Prostate gland (tissue), 2 donors: Measurements from ENCODE around the gene AMOTL1. TPM values are rescaled to one million over a fixed set of nuclear protein-coding genes. Genes with fewer than 3 reads are reported as not detected.

Source experiments
- DNase-seq: peaks from one replicate; pipeline ENCODE4 v3.0.0-alpha.2; 2019; ENCODE audit warnings: low spot score
- H3K27ac ChIP-seq, 2 donors: fragments of 200-600 bp; sonication (generic); 2 replicates each; pipeline ENCODE4 v1.5.1; 2017 to 2019
- H3K27me3 ChIP-seq: fragments of 200-600 bp; sonication (generic); replicated peaks from 2 replicates; pipeline ENCODE4 v1.5.1; 2019; ENCODE audit not compliant: insufficient read depth
- H3K36me3 ChIP-seq, 2 donors: fragments of 200-600 bp; sonication (generic); 1 replicate in 1 of 2; 2 replicates in 1 of 2; pipeline versions ENCODE4 v1.5.1 to v1.8.1; 2017 to 2019
- H3K4me1 ChIP-seq: fragments of 200-600 bp; sonication (generic); replicated peaks from 2 replicates; pipeline ENCODE4 v1.5.1; 2019
- H3K4me3 ChIP-seq, 2 donors: fragments of 200-600 bp; sonication (generic); 2 replicates each; pipeline ENCODE4 v1.5.1; 2017 to 2019
- H3K9me3 ChIP-seq: fragments of 200-600 bp; sonication (generic); 2 replicates; pipeline ENCODE4 v1.5.1; 2017
- POLR2A ChIP-seq: fragments of 450-650 bp; IDR thresholded peaks from one replicate; pipeline ENCODE4 v1.6.1; 2016; ENCODE audit warnings: antibody characterized with exemption, mild to moderate bottlenecking
- POLR2AphosphoS5 ChIP-seq: sonication (generic); formaldehyde crosslinking; IDR thresholded peaks from one replicate; pipeline ENCODE4 v1.6.1; 2017; ENCODE audit warnings: antibody characterized with exemption
- WGBS: methylation state at CpG from one replicate; pipeline ENCODE4 v1.1.5; 2018; 5-methylcytosine and 5-hydroxymethylcytosine counted together
- intact Hi-C: fragments of 100-400 bp; cut with DNase I; formaldehyde crosslinking; loops from one replicate; pipeline ENCODE4 v1.14.2; 2022
- total RNA-seq, 2 donors: library from RNA; depleted of rRNA; stranded (reverse); fragments of >200 nt; gene quantifications; one replicate each; pipeline ENCODE4 v1.1.0, GENCODE V29; 2016
- TF ChIP-seq, protein P1 (sequence below), 4 experiments: fragments of 200-600 bp in 2 of 4; fragments of 450-650 bp in 2 of 4; sonication (generic) in 2 of 4; IDR thresholded peaks; 1 replicate in 3 of 4; 2 replicates in 1 of 4; pipeline ENCODE4 v1.5.1; 2016 to 2019; ENCODE audit warnings: antibody characterized with exemption in 4 of 4, mild to moderate bottlenecking in 2 of 4, moderate library complexity in 2 of 4

AMOTL1 gene
- total RNA-seq, 2 donors from 2014 or later: 49.2 to 67.2 TPM

DNA sequence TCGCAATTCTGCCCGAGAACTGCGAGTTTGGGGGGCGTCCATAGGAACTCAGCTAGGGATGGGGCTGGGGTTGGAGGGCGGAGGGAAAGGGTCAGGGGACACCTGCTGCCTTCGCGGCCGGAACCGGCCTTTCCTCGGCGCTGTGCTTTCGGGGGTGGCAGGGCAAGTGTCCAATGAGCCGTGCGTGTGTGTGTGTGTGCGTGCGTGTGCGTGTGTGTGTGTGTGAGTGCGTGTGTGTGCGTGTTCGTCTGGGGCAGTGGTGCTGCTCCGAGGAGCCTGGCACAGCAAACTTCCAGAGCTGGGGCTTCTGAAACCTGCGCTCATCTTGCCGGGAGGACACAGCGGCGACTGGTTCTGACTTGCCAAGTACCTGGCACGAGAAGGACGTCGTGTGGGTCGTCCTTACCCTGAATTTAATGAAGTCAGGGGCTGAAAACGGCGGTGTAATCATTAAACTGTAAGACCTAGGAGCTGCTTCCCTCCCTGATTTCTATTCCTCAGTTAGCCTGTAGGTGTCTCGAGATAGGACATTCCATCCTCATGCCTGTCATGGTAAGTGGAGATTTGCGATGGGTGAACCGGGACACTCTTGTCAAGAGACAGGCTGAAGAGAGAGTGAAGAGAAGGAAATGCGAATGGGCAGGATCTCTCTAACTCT is 27.0 kb upstream of the AMOTL1 start:
- peak; percentile 42 for DNase-seq
- intact Hi-C loops: loop anchor here (10.0 kb wide), 1 partner anchor 106 kb away; no protein-coding TSS in a partner anchor
- H3K36me3 ChIP-seq: no peaks in the 10 kb centered on the region
- 1% methylated on average over 31 of the region's 35 CpGs for WGBS
- no peaks in the 10 kb centered on the region for H3K27me3 ChIP-seq
- H3K4me1 ChIP-seq: no peaks in the 10 kb centered on the region
- peak overlapping the region; percentile 39 to 42 for H3K4me3 ChIP-seq
- peak overlapping the region; percentile 50 to 68 for H3K27ac ChIP-seq
- TF ChIP-seq POLR2A: no peak
- peak; percentile 31 for TF ChIP-seq POLR2AphosphoS5
- TF ChIP-seq, protein P1, sequence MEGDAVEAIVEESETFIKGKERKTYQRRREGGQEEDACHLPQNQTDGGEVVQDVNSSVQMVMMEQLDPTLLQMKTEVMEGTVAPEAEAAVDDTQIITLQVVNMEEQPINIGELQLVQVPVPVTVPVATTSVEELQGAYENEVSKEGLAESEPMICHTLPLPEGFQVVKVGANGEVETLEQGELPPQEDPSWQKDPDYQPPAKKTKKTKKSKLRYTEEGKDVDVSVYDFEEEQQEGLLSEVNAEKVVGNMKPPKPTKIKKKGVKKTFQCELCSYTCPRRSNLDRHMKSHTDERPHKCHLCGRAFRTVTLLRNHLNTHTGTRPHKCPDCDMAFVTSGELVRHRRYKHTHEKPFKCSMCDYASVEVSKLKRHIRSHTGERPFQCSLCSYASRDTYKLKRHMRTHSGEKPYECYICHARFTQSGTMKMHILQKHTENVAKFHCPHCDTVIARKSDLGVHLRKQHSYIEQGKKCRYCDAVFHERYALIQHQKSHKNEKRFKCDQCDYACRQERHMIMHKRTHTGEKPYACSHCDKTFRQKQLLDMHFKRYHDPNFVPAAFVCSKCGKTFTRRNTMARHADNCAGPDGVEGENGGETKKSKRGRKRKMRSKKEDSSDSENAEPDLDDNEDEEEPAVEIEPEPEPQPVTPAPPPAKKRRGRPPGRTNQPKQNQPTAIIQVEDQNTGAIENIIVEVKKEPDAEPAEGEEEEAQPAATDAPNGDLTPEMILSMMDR (IDR thresholded peaks at IDR 0.05): peak in 3 of 4 experiments; percentile 37 to 64 (median 58)
- H3K9me3 ChIP-seq: no peaks in the 10 kb centered on the region

DNA sequence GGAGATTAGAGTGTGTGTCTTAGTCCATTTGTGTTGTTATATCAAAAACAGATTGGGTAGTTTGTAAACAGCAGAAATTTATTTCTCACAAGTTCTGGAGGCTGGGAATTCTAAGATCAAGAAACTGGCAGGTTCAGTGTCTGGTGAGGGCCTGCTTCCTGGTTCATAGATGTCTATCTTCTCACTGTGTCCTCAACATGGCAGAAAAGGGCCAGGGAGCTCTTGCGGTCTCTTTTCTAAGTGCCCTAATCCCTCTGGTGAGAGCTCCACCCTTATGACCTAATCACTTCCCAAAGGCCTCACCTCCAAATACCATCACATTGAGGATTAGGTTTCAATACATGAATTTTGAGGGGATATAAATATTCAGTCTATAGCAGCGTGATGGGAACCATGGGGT is 25.5 kb upstream of the AMOTL1 start:
- Histone ChIP-seq H3K27me3 (no peaks in the 10 kb centered on the region), H3K27ac (no peak overlapping the region), H3K9me3 (no peaks in the 10 kb centered on the region), H3K4me3 (no peak overlapping the region), H3K4me1 (no peaks in the 10 kb centered on the region), H3K36me3 (no peaks in the 10 kb centered on the region)
- intact Hi-C loops: loop anchor here (10.0 kb wide), 1 partner anchor 108 kb away; no protein-coding TSS in a partner anchor
- TF ChIP-seq, protein P1 (IDR thresholded peaks at IDR 0.05): no peak
- TF ChIP-seq POLR2AphosphoS5 (no peak), POLR2A (no peak)
- WGBS: 98% methylated on average over 2 of the region's 2 CpGs
- DNase-seq: no peak

DNA sequence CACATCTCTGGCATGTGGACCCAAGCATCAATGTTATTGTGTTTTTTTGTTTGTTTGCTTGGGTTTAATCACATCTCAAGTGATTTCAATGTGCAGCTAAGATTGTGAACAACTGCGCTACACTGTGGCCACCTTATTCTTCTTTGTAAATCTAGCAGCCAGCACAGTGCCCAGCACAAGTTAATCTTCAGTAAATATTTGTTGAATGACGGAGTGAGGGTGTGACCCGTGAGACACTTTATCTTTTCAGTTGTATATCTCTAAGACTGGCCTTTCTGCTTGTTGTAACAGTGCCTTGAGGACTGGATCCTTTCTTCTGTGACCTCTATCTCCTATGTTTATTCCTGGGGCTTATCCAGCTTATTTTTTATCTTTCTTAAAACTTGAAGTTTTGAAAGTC is 21.4 kb upstream of the AMOTL1 start:
- TF ChIP-seq POLR2A (no peak), POLR2AphosphoS5 (peak; percentile 68)
- TF ChIP-seq, protein P1 (IDR thresholded peaks at IDR 0.05): peak in 1 of 4 experiments; percentile 12
- H3K4me1 ChIP-seq: no peaks in the 10 kb centered on the region
- H3K27ac ChIP-seq: peak overlapping the region; percentile 27 to 36
- no peak overlapping the region for H3K4me3 ChIP-seq
- intact Hi-C loops: loop anchor here (10.0 kb wide), 1 partner anchor 112 kb away; no protein-coding TSS in a partner anchor
- WGBS: 50% methylated on average over 3 of the region's 3 CpGs
- DNase-seq: peak; percentile 56
- no peaks in the 10 kb centered on the region for H3K36me3 ChIP-seq
- H3K27me3 ChIP-seq: no peaks in the 10 kb centered on the region
- H3K9me3 ChIP-seq: no peaks in the 10 kb centered on the region

DNA sequence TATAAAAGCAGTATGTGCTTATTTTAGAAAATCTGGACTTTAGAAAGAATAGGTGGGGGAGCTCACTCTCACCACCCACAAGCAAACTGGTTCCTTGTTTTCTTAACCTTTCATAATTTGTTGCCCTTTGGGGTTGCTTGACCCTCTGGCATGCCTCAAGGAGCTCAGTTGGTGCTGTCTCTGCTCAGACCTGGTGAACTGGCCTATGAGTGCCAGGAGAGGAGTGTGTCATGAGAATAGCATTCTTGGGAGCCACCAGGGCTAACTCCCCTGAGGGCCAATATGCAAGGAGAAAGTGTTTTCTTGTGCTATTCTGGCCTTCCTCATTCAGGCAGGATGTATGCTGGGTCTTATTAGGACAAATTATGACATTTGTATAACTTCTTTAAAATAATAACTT is 21.0 kb upstream of the AMOTL1 start:
- Histone ChIP-seq H3K27me3 (no peaks in the 10 kb centered on the region), H3K4me1 (no peaks in the 10 kb centered on the region), H3K9me3 (no peaks in the 10 kb centered on the region), H3K36me3 (no peaks in the 10 kb centered on the region), H3K4me3 (no peak overlapping the region), H3K27ac (peak overlapping the region; percentile 27 to 36)
- intact Hi-C loops: loop anchor here (10.0 kb wide), 1 partner anchor 112 kb away; no protein-coding TSS in a partner anchor
- TF ChIP-seq POLR2AphosphoS5 (no peak), POLR2A (no peak)
- TF ChIP-seq, protein P1 (IDR thresholded peaks at IDR 0.05): no peak
- DNase-seq: no peak

DNA sequence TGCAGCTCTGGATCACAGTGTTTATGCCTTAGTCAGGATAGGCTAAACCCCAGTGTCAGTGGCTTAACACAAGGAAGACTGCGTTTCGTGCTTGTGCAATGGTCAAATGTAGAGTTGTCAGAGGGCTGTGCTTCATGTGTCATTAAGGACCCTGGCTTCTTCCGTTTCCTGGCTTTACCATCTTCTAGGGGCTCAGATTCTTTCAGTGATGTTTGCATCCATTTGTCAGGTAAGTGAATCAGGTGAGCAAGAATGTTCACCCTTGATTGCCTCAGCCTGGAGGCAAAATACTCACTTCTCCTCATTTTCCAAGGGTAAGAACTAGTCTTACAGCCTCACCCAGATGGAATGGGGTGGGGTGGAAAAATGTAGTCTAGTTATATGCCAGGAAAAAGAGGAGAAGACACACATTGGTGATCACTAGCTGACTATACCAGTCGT is 20.5 kb upstream of the AMOTL1 start:
- no peak for DNase-seq
- Histone ChIP-seq H3K4me1 (no peaks in the 10 kb centered on the region), H3K36me3 (no peaks in the 10 kb centered on the region), H3K27ac (no peak overlapping the region), H3K27me3 (no peaks in the 10 kb centered on the region), H3K9me3 (no peaks in the 10 kb centered on the region), H3K4me3 (no peak overlapping the region)
- intact Hi-C loops: loop anchor here (10.0 kb wide), 1 partner anchor 113 kb away; no protein-coding TSS in a partner anchor
- 97% methylated on average over 4 of the region's 4 CpGs for WGBS
- TF ChIP-seq POLR2A (no peak), POLR2AphosphoS5 (no peak)
- TF ChIP-seq, protein P1 (IDR thresholded peaks at IDR 0.05): no peak
